GM19455 (cell line): ENCODE measurements around the gene EHBP1.

Source experiments
- ATAC-seq: cut with Tn5 transposase; IDR thresholded peaks from one replicate; pipeline ENCODE4 v1.9.1; 2021; ENCODE audit not compliant: unreplicated experiment

EHBP1 gene

GRCh38 chr2:62775367-62775668 is 69.8 kb downstream of the EHBP1 start:
- no peak for ATAC-seq

- no peak for ATAC-seq
Observed at GRCh38 chr2:62783679-62784078, 78.2 kb downstream of the EHBP1 start.

- no peak for ATAC-seq
Observed at GRCh38 chr2:62784341-62784740, 78.8 kb downstream of the EHBP1 start.

- no peak for ATAC-seq
Observed at GRCh38 chr2:62785216-62785615, 79.7 kb downstream of the EHBP1 start.

GRCh38 chr2:62785810-62786597 is 80.5 kb downstream of the EHBP1 start:
- no peak for ATAC-seq

- no peak for ATAC-seq
Observed at GRCh38 chr2:62787386-62787785, 81.9 kb downstream of the EHBP1 start.

GRCh38 chr2:62789518-62789917 is 84.0 kb downstream of the EHBP1 start:
- ATAC-seq: no peak

- ATAC-seq: no peak
Observed at GRCh38 chr2:62789918-62790317, 84.4 kb downstream of the EHBP1 start.

GRCh38 chr2:62792408-62792807 is 86.9 kb downstream of the EHBP1 start:
- ATAC-seq: no peak

- ATAC-seq: no peak
Observed at GRCh38 chr2:62793213-62793612, 87.7 kb downstream of the EHBP1 start.

GRCh38 chr2:62794791-62795190 is 89.3 kb downstream of the EHBP1 start:
- no peak for ATAC-seq

GRCh38 chr2:62795341-62795740 is 89.8 kb downstream of the EHBP1 start:
- ATAC-seq: no peak

- ATAC-seq: no peak
Observed at GRCh38 chr2:62797107-62797506, 91.6 kb downstream of the EHBP1 start.

- no peak for ATAC-seq
Observed at GRCh38 chr2:62800618-62801017, 95.1 kb downstream of the EHBP1 start.

GRCh38 chr2:62801110-62801509 is 95.6 kb downstream of the EHBP1 start:
- ATAC-seq: no peak

GRCh38 chr2:62801814-62802523 is 96.5 kb downstream of the EHBP1 start:
- ATAC-seq: no peak

GRCh38 chr2:62803961-62804360 is 98.4 kb downstream of the EHBP1 start:
- no peak for ATAC-seq

- no peak for ATAC-seq
Observed at GRCh38 chr2:62806231-62806630, 100.7 kb downstream of the EHBP1 start.

GRCh38 chr2:62808554-62808953 is 103.0 kb downstream of the EHBP1 start:
- ATAC-seq: no peak

GRCh38 chr2:62811086-62811485 is 105.6 kb downstream of the EHBP1 start:
- no peak for ATAC-seq

GRCh38 chr2:62811972-62812371 is 106.5 kb downstream of the EHBP1 start:
- no peak for ATAC-seq

GRCh38 chr2:62812921-62813825 is 107.7 kb downstream of the EHBP1 start:
- no peak for ATAC-seq
